Measurements from ENCODE around the gene ANKRD13D.

ANKRD13D gene

DNA sequence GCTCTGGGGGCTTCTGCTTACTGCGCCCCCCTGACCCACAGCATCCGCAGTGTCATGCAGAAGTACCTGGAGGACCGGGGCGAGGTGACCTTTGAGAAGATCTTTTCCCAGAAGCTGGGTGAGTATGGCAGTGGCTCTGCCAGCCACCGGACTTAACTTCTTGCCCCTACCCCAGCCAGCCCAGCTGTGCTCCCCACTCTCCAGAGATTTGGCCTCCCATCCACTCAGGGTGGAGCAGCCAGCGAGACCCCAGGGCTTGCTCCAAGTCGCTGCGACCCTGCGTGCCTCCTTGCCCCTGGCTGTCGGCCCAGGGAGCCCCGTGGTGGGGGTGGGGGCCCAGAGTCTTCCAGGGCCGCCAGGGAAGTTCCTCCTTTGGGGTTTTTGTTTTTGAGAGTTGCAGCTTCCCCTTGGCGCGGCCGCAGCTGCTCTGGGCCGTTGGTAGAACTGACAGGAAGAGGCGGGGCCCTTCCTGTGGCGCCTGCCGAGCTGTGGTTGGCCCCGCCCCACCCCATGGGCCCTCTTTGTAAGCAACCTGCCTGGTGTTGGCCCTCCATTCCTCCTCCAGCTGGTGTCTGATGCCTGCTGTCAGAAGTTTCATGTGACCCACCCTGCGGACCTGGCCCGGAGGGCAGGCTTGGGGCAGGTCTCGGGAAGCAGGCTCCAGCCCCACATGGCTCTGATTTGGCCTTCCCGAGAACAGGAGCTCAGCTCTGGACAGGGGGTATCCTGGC is 11.7 kb upstream of the ANKRD13D start:
- TF ChIP-seq, protein P1, sequence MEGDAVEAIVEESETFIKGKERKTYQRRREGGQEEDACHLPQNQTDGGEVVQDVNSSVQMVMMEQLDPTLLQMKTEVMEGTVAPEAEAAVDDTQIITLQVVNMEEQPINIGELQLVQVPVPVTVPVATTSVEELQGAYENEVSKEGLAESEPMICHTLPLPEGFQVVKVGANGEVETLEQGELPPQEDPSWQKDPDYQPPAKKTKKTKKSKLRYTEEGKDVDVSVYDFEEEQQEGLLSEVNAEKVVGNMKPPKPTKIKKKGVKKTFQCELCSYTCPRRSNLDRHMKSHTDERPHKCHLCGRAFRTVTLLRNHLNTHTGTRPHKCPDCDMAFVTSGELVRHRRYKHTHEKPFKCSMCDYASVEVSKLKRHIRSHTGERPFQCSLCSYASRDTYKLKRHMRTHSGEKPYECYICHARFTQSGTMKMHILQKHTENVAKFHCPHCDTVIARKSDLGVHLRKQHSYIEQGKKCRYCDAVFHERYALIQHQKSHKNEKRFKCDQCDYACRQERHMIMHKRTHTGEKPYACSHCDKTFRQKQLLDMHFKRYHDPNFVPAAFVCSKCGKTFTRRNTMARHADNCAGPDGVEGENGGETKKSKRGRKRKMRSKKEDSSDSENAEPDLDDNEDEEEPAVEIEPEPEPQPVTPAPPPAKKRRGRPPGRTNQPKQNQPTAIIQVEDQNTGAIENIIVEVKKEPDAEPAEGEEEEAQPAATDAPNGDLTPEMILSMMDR (IDR thresholded peaks at IDR 0.05): no peak
- no peak for TF ChIP-seq ZFX (IDR thresholded peaks at IDR 0.05; ENCODE audit: borderline replicate concordance)
- H3K27ac ChIP-seq: no peak overlapping the region

DNA sequence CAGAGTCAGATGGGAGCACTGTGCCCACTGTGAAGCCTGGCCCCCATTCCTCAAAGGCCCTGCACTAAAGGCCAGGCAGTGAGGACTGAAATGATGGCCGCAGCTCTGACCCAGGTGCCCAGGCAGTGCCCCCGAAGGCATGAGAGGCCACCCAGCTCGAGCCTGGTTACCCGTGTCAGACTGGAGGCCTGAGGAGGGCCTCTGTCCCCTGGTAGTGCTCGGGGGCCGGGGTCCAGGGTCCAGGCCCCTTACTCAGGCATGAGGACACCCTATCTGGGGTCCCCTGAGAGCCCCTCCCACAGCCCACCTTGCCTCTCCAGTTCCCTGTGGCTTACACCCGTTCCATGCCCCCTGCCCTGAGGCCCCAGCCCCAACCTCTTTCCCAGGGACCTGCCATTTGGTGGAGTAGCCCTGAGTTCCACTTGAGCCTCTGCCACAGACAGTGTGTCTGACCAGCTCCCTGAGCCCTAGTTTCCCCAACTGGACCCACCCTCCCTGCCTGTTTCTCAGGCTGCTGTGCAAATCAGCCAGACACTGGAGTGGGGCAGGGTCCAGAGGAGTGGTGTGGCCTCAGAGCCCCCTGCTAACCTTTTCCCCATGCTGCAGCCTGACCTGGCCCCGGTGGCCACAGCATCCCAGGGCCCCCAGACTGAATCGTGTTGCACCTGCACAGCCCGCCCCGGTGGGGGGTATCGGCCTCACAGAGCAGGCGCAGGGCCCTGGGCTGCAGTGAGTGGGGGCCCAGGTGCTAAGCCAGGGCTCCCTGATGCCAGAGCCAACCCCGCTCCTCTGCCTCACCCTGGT is 10.8 kb upstream of the ANKRD13D start:
- no peak overlapping the region for H3K27ac ChIP-seq

DNA sequence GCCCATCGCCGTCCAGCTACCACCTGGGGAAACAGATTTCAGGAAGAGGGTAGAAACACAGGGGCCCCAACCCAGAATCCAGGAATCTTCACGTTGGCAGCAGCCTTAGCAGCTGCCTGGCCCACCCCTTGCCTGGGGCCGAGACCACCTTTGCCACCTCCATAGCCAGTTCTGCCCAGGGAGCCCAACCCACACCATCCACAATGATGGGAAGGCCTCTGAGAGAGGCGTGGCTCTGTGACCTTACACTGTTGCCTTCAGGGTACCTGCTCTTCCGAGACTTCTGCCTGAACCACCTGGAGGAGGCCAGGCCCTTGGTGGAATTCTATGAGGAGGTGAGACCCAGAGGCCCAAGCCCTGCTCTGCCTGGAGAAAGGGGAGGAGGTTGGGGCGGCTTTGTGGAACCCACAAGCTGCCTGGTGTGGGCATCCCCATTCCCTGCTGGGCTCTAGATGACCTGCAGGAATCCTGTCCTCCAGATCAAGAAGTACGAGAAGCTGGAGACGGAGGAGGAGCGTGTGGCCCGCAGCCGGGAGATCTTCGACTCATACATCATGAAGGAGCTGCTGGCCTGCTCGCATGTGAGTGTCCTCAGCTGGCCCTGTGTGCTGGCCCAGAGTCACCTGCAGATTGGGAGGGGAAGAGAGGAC is 10.0 kb upstream of the ANKRD13D start:
- no peak overlapping the region for H3K27ac ChIP-seq
- TF ChIP-seq ZFX (IDR thresholded peaks at IDR 0.05; ENCODE audit: borderline replicate concordance): no peak
- TF ChIP-seq, protein P1 (IDR thresholded peaks at IDR 0.05): no peak

More for the DNA sequence above, 10.8 kb upstream of the ANKRD13D start:
- TF ChIP-seq, protein P1 (IDR thresholded peaks at IDR 0.05): no peak
- TF ChIP-seq ZFX (IDR thresholded peaks at IDR 0.05; ENCODE audit: borderline replicate concordance): no peak

DNA sequence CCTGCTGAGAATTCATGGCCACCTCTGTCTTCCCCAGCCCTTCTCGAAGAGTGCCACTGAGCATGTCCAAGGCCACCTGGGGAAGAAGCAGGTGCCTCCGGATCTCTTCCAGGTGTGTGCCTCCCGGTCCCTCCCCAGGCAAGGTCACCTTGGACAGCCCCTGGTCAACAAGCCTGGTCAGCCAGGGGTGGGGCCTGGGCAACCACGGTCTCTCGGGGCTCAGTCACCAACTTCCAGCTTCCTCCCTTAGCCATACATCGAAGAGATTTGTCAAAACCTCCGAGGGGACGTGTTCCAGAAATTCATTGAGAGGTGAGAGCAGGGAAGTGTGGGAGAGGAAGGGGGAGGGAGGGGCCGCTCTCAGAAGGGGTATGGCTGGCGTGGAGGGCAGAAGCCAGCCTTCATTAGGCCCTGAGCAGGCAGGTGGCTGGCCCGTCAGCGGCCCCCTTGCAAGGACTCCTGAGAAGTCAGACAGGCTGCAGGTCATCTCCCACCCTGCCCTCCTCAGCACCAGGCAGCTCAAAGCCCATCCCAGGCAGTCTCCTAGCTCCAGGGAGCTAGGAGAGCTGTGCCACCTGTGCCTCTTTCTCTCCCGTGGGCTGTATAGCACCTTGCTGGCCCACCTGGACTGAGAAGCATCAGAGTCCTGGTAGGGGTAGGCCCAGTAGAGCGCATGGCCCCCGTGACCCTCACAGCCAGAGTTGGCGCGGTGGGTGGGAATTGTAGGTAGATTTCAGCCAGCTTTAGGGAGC is 9.3 kb upstream of the ANKRD13D start:
- no peak overlapping the region for H3K27ac ChIP-seq

DNA sequence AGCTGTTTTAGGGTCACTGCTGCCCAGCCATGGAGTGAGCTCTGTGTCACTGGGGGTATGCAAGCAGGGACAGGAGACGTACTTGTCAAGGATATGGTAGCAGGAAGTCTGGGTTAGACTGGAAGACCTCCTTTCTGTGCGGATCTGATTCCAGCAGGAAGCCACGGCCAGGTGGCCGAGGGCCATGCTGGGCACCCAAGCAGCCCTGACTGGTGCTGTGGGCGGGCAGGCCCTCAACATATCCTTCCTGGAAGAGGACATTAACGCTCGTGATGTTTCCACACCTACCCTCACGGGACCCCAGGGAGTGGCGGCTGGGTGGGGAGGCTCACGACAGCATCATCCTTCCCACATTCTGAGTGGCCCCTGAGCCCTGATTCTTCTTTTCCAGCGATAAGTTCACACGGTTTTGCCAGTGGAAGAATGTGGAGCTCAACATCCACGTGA is 8.7 kb upstream of the ANKRD13D start:
- TF ChIP-seq ZFX (IDR thresholded peaks at IDR 0.05; ENCODE audit: borderline replicate concordance): no peak
- TF ChIP-seq, protein P1 (IDR thresholded peaks at IDR 0.05): no peak
- H3K27ac ChIP-seq: no peak overlapping the region

More for the DNA sequence above, 9.3 kb upstream of the ANKRD13D start:
- no peak for TF ChIP-seq ZFX (IDR thresholded peaks at IDR 0.05; ENCODE audit: borderline replicate concordance)
- TF ChIP-seq, protein P1 (IDR thresholded peaks at IDR 0.05): no peak

DNA sequence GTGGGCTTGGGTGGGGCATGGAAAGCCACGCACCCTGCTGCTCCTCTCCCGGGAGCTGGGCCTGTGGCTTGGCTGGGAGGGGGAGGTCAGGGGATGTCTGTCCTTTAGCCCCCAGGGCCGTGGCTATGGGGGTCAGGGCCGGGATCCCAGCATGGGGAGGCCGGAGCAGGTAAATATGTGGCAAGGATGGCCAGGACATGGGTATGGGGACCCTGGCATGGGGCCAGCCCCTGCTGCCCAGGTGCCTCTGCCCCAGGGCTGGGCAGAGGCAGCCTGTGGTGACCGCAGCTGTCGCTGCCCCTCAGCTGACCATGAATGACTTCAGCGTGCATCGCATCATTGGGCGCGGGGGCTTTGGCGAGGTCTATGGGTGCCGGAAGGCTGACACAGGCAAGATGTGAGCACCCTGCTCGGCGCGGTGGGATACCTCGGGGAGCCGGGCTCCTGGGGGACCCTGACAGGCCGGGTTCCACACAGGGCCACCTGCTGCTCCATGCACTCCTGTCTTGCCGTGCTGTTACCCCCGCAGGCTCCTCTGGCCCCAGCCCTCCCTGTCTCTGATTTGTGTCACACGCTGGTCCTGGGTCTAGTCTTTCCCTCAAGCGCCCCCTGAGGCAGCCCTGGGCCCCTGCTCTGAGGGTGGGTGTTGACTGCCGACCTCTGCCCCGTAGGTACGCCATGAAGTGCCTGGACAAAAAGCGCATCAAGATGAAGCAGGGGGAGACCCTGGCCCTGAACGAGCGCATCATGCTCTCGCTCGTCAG is 8.1 kb upstream of the ANKRD13D start:
- no peak overlapping the region for H3K27ac ChIP-seq
- TF ChIP-seq, protein P1 (IDR thresholded peaks at IDR 0.05): no peak
- no peak for TF ChIP-seq ZFX (IDR thresholded peaks at IDR 0.05; ENCODE audit: borderline replicate concordance)
